DMS153 (cell line): Measurements from ENCODE around the gene TBC1D3.
"Not testable (repeated sequence)": the region's sequence is repeated elsewhere in the genome, so short reads cannot be mapped to it uniquely, and the experiment has no call there.

Experiments
- DNase-seq: peaks from one replicate; lab custom pipeline; 2025; lab: John Stamatoyannopoulos, UW

Gene TBC1D3

DNA sequence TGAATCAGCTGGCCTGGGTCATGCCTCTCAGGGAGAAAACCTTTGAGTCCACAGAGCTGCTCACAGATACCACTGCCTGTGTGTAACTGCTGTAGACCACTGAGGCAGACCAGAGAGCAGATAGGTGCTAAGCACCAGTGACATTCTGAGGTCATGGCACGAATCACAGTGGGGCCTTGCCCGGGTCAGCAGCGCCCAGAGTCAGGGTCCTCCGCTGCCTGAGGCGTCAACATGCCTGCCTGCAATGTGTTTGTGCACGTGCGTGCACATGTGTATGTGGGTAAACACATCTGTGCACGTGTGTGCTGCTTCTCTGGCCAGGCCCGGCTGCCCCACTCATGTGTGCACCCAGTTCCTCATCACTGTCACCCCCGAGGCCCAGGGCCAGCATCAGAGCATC lies at the start of gene TBC1D3:
Gene TBC1D3 (minus strand): TSS at position 101 of the 400 bp plus-strand sequence. CDS start 1,526 bp downstream, outside the sequence.
- not testable (repeated sequence) for DNase-seq

GRCh38 chr17:38232790-38233189 lies 40.4 kb upstream of the TBC1D3 start:
- DNase-seq, result not testable (repeated sequence)

DNA sequence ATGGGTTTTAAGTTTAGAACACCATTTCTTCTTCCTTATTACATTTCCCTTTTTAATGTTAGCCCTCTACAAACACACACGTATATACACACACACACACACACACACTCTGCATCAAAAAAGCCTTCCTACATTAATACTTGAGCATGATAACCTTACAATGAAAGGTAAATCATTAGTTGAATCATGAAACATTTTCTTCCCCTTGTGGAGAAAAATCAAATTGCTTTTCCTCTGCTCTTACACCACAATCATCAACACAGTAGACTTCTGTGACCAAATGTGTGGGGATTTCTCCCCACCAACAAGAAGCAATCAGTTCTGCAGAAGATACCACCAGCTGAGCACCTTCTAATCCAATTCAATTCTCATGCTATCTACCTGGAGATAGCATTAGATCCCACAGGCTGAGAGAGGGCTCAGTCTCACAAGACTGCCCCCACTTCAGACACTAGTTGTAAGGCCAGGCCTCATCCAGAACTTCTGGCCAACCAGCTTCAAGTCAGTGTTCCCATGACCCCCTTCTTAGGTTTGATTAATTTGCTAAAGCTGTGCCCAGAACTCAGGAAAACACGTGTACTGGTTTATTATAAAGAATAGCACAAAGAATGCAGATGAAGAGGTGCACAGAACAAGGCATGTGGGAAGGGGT lies 33.6 kb upstream of the TBC1D3 start:
- not testable (repeated sequence) for DNase-seq

DNA sequence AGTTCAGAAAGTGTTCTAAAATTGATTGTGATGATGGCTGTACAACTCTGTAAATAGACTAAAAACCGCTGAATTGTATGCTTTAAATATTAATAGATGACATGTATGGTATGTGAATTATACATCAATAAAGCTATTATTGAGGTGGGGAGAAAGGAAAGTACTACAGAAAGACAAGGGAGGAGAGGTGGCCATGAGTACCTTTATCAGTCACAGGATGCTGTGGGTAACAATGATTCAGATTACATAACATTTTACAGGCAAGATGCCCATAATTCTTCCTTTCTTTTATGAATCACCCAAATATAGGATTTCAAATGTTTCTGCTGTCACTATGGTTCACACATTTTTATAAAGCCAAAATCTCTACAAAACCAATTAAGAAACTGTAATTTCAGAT lies 28.5 kb upstream of the TBC1D3 start:
- not testable (repeated sequence) for DNase-seq

DNA sequence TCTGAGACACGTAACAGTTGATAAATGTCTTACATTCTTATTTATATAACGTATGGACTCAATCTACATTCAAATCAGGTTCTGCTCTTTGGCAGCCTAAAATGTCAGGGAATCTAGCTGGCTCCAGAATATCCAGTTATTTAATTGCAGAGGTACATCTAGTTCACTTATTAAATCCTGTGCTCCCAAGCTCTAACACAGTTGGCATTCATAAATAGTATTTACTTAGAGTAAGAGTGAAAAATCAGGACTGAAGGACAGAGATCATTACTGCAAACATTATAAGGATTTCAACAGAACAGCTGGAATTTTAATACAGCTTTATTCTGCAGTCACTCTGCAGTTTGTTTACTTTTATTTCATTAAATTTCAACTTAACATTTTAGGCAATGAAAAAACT lies 7.9 kb upstream of the TBC1D3 start:
- not testable (repeated sequence) for DNase-seq

DNA sequence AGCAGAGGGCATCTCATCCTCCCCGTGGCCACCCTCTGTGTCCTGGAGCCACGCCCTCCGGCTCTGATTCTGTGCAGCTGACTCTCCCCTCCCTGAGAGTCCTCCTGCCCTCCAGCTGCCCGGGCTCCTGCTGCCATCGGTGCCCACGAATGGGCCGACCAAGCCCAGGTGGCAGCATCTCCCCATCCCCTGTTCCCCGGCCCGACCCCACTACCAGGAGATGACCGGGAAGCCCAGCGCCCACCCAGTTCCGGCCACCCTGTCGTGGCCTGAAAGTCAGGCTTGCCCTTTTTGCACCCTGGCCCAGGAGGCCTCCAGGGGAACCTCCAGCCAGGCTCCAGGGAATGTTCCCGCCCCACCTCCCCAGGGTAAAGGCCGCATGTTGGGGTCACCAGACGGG lies 57.5 kb downstream of the TBC1D3 start:
- not testable (repeated sequence) for DNase-seq
